ENCODE measurements around the gene STRIP2. TPM values are rescaled to one million over a fixed set of nuclear protein-coding genes. Genes with fewer than 3 reads are reported as not detected.

Gene STRIP2
- total and polyA plus RNA-seq, 2 of the 13 experiments (the other 11 are each of a cell fraction or from before 2014, with no cell fraction given): 3.9 to 8.2 TPM

- TF ChIP-seq PRDM10 (CRISPR knock-in tag; IDR thresholded peaks at IDR 0.05; ENCODE audit: low read depth) (peak; percentile 96), TEAD2 (CRISPR knock-in tag; IDR thresholded peaks at IDR 0.05) (no peak), ZBTB43 (CRISPR knock-in tag; conservative IDR thresholded peaks at IDR 0.05) (0 out of 2 replicates have a peak, but pooled peaks have one; percentile 48), STAG1 (CRISPR knock-in tag; IDR thresholded peaks at IDR 0.05) (0 out of 2 replicates have a peak, but pooled peaks have one; percentile 7), TIGD3 (CRISPR knock-in tag; IDR thresholded peaks at IDR 0.05; ENCODE audit: borderline replicate concordance) (peak; percentile 38; the same call in 1 of the 2 replicates), BRD4 (CRISPR knock-in tag; IDR thresholded peaks at IDR 0.05) (peak; percentile 41; the same call in 1 of the 2 replicates), NRL (CRISPR knock-in tag; IDR thresholded peaks at IDR 0.05; ENCODE audit: borderline replicate concordance) (0 out of 2 replicates have a peak, but pooled peaks have one; percentile 17), ZNF432 (CRISPR knock-in tag; IDR thresholded peaks at IDR 0.05; ENCODE audit: borderline replicate concordance) (no peak), ZNF878 (CRISPR knock-in tag; IDR thresholded peaks at IDR 0.05) (no peak), ZHX1 (CRISPR knock-in tag; IDR thresholded peaks at IDR 0.05; ENCODE audit: low read depth) (no peak), SIX4 (CRISPR knock-in tag; IDR thresholded peaks at IDR 0.05) (no peak), TBX2 (CRISPR knock-in tag; IDR thresholded peaks at IDR 0.05; ENCODE audit: borderline replicate concordance) (peak; percentile 70; the same call in 1 of the 2 replicates), MTA1 (CRISPR knock-in tag; IDR thresholded peaks at IDR 0.05; ENCODE audit: borderline replicate concordance) (peak; percentile 61; the same call in 1 of the 2 replicates), BATF2 (CRISPR knock-in tag; IDR thresholded peaks at IDR 0.05) (no peak), ZBTB14 (CRISPR knock-in tag; IDR thresholded peaks at IDR 0.05) (0 out of 2 replicates have a peak, but pooled peaks have one; percentile 5), ZNF777 (CRISPR knock-in tag; IDR thresholded peaks at IDR 0.05) (no peak; the same call in 1 of the 2 replicates)
Observed at GRCh38 chr7:129433847-129434674, at the start of gene STRIP2 (continued).
